ENCODE measurements around the gene ERICH4.

DNA sequence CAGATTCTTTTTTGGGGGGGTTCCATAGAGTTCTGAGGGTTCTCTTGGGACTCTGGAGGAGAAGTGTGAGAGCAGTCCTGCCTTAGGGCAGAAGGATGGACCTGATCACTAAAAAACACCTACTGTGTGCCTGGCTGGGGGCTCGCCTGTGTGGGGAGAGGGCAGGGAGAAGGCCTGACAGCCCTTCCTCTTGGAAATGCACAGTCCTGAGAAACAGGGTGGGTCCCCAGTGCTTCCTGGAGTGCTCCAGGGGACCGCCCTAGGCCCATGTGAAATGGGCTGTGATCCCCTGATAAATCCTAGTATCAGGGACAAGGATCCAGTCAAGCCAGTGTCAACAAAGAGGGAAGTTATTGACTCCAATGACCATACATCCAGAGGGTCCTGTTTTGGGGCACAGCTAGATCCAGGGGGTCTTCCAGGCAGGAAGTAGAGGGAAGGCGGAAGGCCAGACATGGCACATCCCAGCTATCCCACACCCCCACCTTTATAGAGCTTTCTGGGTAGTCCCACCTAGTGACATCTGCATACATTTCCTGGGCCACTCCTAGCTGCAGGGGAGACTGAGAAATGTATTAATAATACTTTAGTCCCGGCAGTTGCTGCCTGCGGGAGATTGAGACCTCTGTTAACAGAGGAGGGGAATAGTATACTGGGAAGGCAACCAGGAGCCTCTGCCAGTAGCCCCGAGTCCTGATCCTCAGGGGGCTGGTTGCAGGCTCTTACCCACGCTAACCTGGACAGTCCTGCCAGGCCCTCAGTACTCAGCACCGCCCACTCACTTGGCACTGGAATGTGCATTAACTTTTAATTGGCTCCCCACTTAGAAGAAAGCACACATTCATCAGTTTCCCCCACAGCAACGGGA is 31.6 kb upstream of the ERICH4 start:
- no peak for TF ChIP-seq POLR2A (IDR thresholded peaks at IDR 0.05)
- TF ChIP-seq, protein P1, sequence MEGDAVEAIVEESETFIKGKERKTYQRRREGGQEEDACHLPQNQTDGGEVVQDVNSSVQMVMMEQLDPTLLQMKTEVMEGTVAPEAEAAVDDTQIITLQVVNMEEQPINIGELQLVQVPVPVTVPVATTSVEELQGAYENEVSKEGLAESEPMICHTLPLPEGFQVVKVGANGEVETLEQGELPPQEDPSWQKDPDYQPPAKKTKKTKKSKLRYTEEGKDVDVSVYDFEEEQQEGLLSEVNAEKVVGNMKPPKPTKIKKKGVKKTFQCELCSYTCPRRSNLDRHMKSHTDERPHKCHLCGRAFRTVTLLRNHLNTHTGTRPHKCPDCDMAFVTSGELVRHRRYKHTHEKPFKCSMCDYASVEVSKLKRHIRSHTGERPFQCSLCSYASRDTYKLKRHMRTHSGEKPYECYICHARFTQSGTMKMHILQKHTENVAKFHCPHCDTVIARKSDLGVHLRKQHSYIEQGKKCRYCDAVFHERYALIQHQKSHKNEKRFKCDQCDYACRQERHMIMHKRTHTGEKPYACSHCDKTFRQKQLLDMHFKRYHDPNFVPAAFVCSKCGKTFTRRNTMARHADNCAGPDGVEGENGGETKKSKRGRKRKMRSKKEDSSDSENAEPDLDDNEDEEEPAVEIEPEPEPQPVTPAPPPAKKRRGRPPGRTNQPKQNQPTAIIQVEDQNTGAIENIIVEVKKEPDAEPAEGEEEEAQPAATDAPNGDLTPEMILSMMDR (IDR thresholded peaks at IDR 0.05) = no peak
